Activated naive CD8-positive, alpha-beta T cell treated with anti-CD3 and anti-CD28 coated beads, Interleukin-2, amount 10 ng/mL, durations not matched to agents 7 days and 5 days (primary cell): ENCODE data around the gene IGFL1. TPM values are rescaled to one million over a fixed set of nuclear protein-coding genes. Genes with fewer than 3 reads are reported as not detected.
"Not testable (repeated sequence)": the region's sequence is repeated elsewhere in the genome, so short reads cannot be mapped to it uniquely, and the experiment has no call there.

ENCODE experiments used
- ATAC-seq: fragments of 150-1000 bp; cut with Tn5 transposase; one replicate; pipeline ENCODE4 v1.10.0; 2021; ENCODE audit warnings: low read depth, moderate library complexity
- POLR2A ChIA-PET: fragments of 350-600 bp; sonication (Branson Sonifier 250); formaldehyde crosslinking; loops from one replicate; lab custom pipeline; 2021; ENCODE audit warnings: antibody characterized with exemption; lab: Charles Lee
- DNase-seq: peaks from one replicate; pipeline ENCODE4 v3.0.0; 2021
- H3K27ac Mint-ChIP-seq: one replicate; pipeline ENCODE4 v1.8.0; 2022; ENCODE audit warnings: mild to moderate bottlenecking, mixed read lengths
- H3K27me3 Mint-ChIP-seq: one replicate; pipeline ENCODE4 v1.8.0; 2022; ENCODE audit warnings: mild to moderate bottlenecking, moderate library complexity, mixed read lengths
- H3K36me3 Mint-ChIP-seq: one replicate; pipeline ENCODE4 v1.8.0; 2021; ENCODE audit warnings: mild to moderate bottlenecking, mixed read lengths
- H3K4me1 Mint-ChIP-seq: one replicate; pipeline ENCODE4 v1.8.0; 2021; ENCODE audit warnings: mixed read lengths
- H3K4me3 Mint-ChIP-seq: one replicate; pipeline ENCODE4 v1.8.0; 2022; ENCODE audit warnings: mild to moderate bottlenecking, moderate library complexity, mixed read lengths
- H3K9me3 Mint-ChIP-seq: one replicate; pipeline ENCODE4 v1.8.0; 2021; ENCODE audit warnings: mixed read lengths
- total RNA-seq, 2 experiments: library from RNA; stranded (reverse); gene quantifications; one replicate each; pipeline ENCODE4 v1.2.3, GENCODE V29; 2021

The IGFL1 gene
- total RNA-seq, 2 experiments from 2014 or later, result not detected

DNA sequence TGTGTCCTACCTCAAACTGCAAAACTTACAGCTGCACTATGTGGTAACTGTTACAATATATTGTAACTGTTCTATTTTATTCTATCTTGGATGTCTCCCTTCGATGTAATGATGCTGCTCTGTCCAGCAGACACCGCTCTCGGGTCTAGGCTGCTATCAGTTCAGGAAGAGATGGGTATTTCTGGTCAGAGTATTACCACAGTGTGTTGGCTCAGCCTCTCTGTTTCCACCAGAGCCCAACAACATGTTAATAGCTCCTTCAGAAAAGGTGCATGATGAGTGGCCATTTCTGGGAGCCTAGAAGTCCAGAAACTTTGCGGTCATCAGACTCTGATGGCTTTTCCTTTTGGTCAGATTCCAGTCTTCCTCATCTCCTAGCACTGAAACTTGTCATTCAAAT, 35.9 kb upstream of the IGFL1 start:
- DNase-seq (no peak), ATAC-seq (no peak)
- H3K4me3 Mint-ChIP-seq, result no peak overlapping the region
- no peaks in the 10 kb centered on the region for H3K9me3 Mint-ChIP-seq
- no peak overlapping the region for H3K27ac Mint-ChIP-seq
- POLR2A ChIA-PET, result interaction anchor here (1.2 kb wide), 1 partner anchor 71 kb away, joined by 3 read pairs; no protein-coding TSS in a partner anchor
- H3K36me3 Mint-ChIP-seq, result no peaks in the 10 kb centered on the region
- H3K27me3 Mint-ChIP-seq, result peaks cover 37% of the 10 kb centered on the region
- no peaks in the 10 kb centered on the region for H3K4me1 Mint-ChIP-seq

DNA sequence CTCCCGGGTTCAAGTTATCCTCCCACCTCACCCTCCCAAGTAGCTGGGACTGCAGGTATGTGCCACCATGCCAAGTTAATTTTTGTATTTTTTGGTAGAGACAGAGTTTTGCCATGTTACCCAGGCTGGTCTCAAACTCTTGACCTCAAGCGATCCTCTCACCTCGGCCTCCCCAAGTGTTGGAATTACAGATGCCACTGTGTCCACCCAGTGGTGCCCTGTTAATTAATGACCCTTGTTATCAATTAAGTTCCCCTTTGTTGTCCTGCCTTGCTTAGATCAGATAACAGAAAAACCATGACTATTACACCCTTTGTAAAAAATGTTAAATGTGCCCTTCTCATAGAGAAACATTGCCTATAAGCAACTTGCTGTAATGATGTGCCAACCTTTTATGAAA, 34.4 kb upstream of the IGFL1 start:
- POLR2A ChIA-PET, result no interaction called here
- H3K4me1 Mint-ChIP-seq, result no peaks in the 10 kb centered on the region
- no peak for ATAC-seq

GRCh38 chr19:46195919-46196318, 33.6 kb upstream of the IGFL1 start:
- H3K4me1 Mint-ChIP-seq, H3K36me3 Mint-ChIP-seq, H3K9me3 Mint-ChIP-seq, DNase-seq, H3K4me3 Mint-ChIP-seq, ATAC-seq, H3K27ac Mint-ChIP-seq, POLR2A ChIA-PET: not testable (repeated sequence)
- peaks cover 31% of the 10 kb centered on the region for H3K27me3 Mint-ChIP-seq

More for the DNA sequence above, 34.4 kb upstream of the IGFL1 start:
- no peak overlapping the region for H3K27ac Mint-ChIP-seq
- no peak for DNase-seq
- H3K36me3 Mint-ChIP-seq, result no peaks in the 10 kb centered on the region
- peaks cover 29% of the 10 kb centered on the region for H3K27me3 Mint-ChIP-seq
- no peak overlapping the region for H3K4me3 Mint-ChIP-seq
- H3K9me3 Mint-ChIP-seq, result no peaks in the 10 kb centered on the region

GRCh38 chr19:46196410-46197124, 33.0 kb upstream of the IGFL1 start:
- POLR2A ChIA-PET, result no interaction called here
- Mint-ChIP-seq H3K36me3 (no peaks in the 10 kb centered on the region), H3K4me3 (no peak overlapping the region), H3K27me3 (peaks cover 29% of the 10 kb centered on the region), H3K9me3 (no peaks in the 10 kb centered on the region), H3K4me1 (no peaks in the 10 kb centered on the region), H3K27ac (no peak overlapping the region)
- ATAC-seq, result no peak
- DNase-seq, result no peak

- no peaks in the 10 kb centered on the region for H3K4me1 Mint-ChIP-seq
- ATAC-seq, result no peak
- no peaks in the 10 kb centered on the region for H3K9me3 Mint-ChIP-seq
- H3K27ac Mint-ChIP-seq, result no peak overlapping the region
- H3K27me3 Mint-ChIP-seq, result peaks cover 29% of the 10 kb centered on the region
- H3K36me3 Mint-ChIP-seq, result no peaks in the 10 kb centered on the region
- no peak for DNase-seq
- POLR2A ChIA-PET, result no interaction called here
- H3K4me3 Mint-ChIP-seq, result no peak overlapping the region
Observed at GRCh38 chr19:46197314-46198070, 32.0 kb upstream of the IGFL1 start.

- POLR2A ChIA-PET, result no interaction called here
- no peak overlapping the region for H3K27ac Mint-ChIP-seq
- no peak overlapping the region for H3K4me3 Mint-ChIP-seq
- no peaks in the 10 kb centered on the region for H3K36me3 Mint-ChIP-seq
- H3K4me1 Mint-ChIP-seq, result no peaks in the 10 kb centered on the region
- DNase-seq (no peak), ATAC-seq (no peak)
- no peaks in the 10 kb centered on the region for H3K9me3 Mint-ChIP-seq
- H3K27me3 Mint-ChIP-seq, result peaks cover 36% of the 10 kb centered on the region
Observed at GRCh38 chr19:46198756-46199155, 30.8 kb upstream of the IGFL1 start.

DNA sequence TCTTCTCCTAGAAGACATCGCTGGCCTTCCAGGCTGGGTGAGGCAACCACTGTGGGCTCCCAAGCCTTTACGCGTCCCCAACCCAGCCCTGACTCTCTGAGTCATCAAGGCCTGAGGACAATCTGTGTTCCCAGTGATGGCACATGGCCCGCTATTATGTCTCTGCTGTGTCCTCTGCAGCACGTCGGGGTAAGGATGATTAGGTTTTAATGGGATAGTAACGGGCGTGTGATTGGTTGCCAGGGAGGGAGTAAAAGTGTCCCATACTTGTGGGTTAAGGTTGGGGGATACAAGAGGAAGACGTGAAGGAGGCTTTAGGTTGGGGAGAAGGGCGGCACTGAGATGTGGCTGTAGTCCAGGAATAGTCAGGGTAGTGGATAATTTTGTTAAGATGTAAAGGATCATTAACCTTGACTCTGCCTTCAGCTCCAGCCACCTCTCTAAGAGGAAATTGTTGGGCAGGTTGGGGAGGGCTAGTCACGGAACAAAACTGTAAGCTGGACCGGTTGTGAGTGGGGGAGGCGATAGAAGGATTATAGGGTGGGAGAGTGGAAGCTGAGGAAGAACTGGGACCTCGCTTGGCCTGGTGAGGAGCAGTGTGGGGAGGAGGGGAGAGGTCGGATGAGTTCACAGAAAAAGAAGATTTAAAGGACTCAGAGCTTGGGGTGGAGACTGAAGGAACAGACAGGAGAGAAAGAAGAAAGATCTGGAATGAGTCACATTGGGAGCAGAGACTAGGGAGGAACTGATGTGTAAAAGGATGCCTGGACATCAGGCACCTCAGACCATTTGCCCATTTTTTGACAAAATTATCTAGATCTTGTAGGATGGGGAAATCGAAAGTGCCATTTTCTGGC, 27.9 kb upstream of the IGFL1 start:
- Mint-ChIP-seq H3K27ac (no peak overlapping the region), H3K9me3 (no peaks in the 10 kb centered on the region), H3K36me3 (no peaks in the 10 kb centered on the region), H3K27me3 (peaks cover 28% of the 10 kb centered on the region), H3K4me3 (no peak overlapping the region), H3K4me1 (no peaks in the 10 kb centered on the region)
- POLR2A ChIA-PET, result no interaction called here
- ATAC-seq, result no peak
- no peak for DNase-seq

- no peaks in the 10 kb centered on the region for H3K4me1 Mint-ChIP-seq
- H3K27ac Mint-ChIP-seq, result no peak overlapping the region
- DNase-seq (no peak), ATAC-seq (no peak)
- POLR2A ChIA-PET, result no interaction called here
- peaks cover 21% of the 10 kb centered on the region for H3K27me3 Mint-ChIP-seq
- no peaks in the 10 kb centered on the region for H3K36me3 Mint-ChIP-seq
- no peak overlapping the region for H3K4me3 Mint-ChIP-seq
- H3K9me3 Mint-ChIP-seq, result no peaks in the 10 kb centered on the region
Observed at GRCh38 chr19:46202426-46202825, 27.1 kb upstream of the IGFL1 start.

- POLR2A ChIA-PET, result no interaction called here
- Mint-ChIP-seq H3K27ac (no peak overlapping the region), H3K9me3 (no peaks in the 10 kb centered on the region), H3K27me3 (peaks cover 18% of the 10 kb centered on the region), H3K4me3 (no peak overlapping the region), H3K36me3 (no peaks in the 10 kb centered on the region), H3K4me1 (no peaks in the 10 kb centered on the region)
- DNase-seq (no peak), ATAC-seq (no peak)
Observed at GRCh38 chr19:46202872-46203860, 26.4 kb upstream of the IGFL1 start.

- peaks cover 17% of the 10 kb centered on the region for H3K27me3 Mint-ChIP-seq
- no peak overlapping the region for H3K4me3 Mint-ChIP-seq
- H3K27ac Mint-ChIP-seq, result no peak overlapping the region
- no peaks in the 10 kb centered on the region for H3K4me1 Mint-ChIP-seq
- DNase-seq (no peak), ATAC-seq (no peak)
- no peaks in the 10 kb centered on the region for H3K36me3 Mint-ChIP-seq
- no peaks in the 10 kb centered on the region for H3K9me3 Mint-ChIP-seq
- POLR2A ChIA-PET, result no interaction called here
Observed at GRCh38 chr19:46204008-46204407, 25.5 kb upstream of the IGFL1 start.

- Mint-ChIP-seq H3K4me1 (peaks cover 2% of the 10 kb centered on the region), H3K27me3 (peaks cover 17% of the 10 kb centered on the region), H3K36me3 (no peaks in the 10 kb centered on the region), H3K9me3 (no peaks in the 10 kb centered on the region), H3K4me3 (no peak overlapping the region), H3K27ac (no peak overlapping the region)
- POLR2A ChIA-PET, result no interaction called here
- ATAC-seq (no peak), DNase-seq (no peak)
Observed at GRCh38 chr19:46205183-46205984, 24.2 kb upstream of the IGFL1 start.

- POLR2A ChIA-PET, result no interaction called here
- H3K4me3 Mint-ChIP-seq, result no peak overlapping the region
- peaks cover 2% of the 10 kb centered on the region for H3K4me1 Mint-ChIP-seq
- H3K36me3 Mint-ChIP-seq, result no peaks in the 10 kb centered on the region
- H3K27me3 Mint-ChIP-seq, result peaks cover 14% of the 10 kb centered on the region
- H3K27ac Mint-ChIP-seq, result no peak overlapping the region
- no peak for ATAC-seq
- no peaks in the 10 kb centered on the region for H3K9me3 Mint-ChIP-seq
- DNase-seq, result no peak
Observed at GRCh38 chr19:46206176-46206575, 23.4 kb upstream of the IGFL1 start.
